GM19467 (cell line): ENCODE measurements around the gene CHIT1.

Source experiments
- ATAC-seq: cut with Tn5 transposase; IDR thresholded peaks from one replicate; pipeline ENCODE4 v1.9.1; 2021; ENCODE audit warnings: mild to moderate bottlenecking, moderate library complexity; ENCODE audit not compliant: unreplicated experiment

The CHIT1 gene

DNA sequence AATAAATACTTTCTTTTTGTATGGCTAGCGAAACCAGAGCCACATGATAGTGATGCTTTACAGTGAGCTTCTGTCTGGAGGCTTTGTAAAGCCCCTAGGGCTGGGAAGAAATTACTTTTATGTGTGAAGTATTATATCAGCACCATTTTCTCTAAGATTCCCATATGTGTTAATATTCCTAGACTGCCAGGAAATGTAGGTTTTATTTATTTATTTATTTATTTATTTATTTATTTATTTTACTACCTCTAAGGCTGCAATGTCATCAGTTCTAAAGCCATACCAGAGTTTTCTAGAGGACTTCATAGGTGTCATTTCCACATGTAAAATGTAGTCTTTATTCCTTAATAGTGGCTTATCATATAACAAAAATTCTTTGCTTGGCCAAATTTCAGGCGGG lies 38.5 kb downstream of the CHIT1 start:
- no peak for ATAC-seq

GRCh38 chr1:203189951-203190352 lies 39.5 kb downstream of the CHIT1 start:
- ATAC-seq, result no peak

- ATAC-seq, result no peak
Measured at GRCh38 chr1:203188686-203189232, 40.7 kb downstream of the CHIT1 start.

GRCh38 chr1:203187689-203188264 lies 41.7 kb downstream of the CHIT1 start:
- no peak for ATAC-seq

- no peak for ATAC-seq
Measured at GRCh38 chr1:203187304-203187685, 42.2 kb downstream of the CHIT1 start.

- no peak for ATAC-seq
Measured at GRCh38 chr1:203186446-203187303, 42.8 kb downstream of the CHIT1 start, which contains the start of gene CHI3L1. Gene CHI3L1 (minus strand): TSS chr1:203186704. CDS start chr1:203186623, 81 bp downstream.

DNA sequence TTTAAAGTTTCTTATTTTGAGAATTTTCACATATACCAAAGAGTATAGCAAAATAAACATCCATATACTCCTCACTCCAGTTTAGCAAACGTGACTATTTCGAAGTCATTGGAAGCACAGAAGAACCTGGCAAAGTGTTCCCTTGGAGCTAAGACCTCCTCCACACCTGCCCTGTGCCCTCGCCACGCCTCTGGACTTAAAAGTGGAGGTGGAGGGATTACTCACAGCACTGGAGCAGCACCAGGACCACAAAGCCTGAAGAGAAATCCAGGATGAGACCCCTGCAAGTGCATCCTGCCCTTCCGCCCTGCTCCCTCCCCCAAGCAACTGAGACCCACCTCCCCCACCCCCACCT lies 43.4 kb downstream of the CHIT1 start:
- ATAC-seq, result no peak

GRCh38 chr1:203185585-203185984 lies 43.9 kb downstream of the CHIT1 start:
- no peak for ATAC-seq

GRCh38 chr1:203185061-203185461 lies 44.4 kb downstream of the CHIT1 start:
- no peak for ATAC-seq

DNA sequence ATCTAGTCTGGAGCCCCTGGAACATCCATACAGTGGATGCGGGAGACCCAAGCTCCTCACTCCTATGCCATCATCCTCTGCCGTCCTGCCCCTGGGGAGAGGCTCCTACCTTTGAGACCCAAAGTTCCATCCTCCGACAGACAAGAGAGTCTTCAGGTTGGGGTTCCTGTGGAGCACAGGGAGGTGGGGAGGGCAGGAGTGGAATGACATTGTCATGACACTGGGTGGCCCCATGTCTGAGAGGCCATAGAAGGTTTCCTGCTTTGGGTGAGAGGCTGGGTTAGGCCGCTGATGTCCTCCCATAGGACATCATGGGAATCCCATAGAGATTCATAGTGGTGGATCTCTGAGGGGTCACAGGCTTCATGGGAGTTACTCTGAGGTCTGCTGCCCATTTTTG lies 45.0 kb downstream of the CHIT1 start:
- ATAC-seq, result no peak

DNA sequence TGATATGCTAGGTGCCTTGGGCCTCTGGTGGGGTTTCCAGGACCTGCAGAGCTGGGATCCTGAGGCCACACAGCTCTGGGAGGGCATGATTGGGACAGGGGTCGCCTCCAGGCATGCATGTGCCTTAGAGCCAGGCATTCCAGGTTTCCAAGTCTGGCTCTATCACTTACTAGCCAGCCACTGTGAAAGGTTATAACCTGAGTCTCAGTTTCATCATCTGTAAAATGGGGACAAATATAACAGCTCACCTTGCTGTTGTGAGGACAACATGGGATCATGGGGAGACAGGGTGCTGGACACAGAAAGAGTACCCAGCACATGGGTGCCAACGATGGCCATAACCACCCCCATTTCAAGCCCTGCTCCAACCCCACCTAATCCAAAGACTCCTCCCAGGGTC lies 45.6 kb downstream of the CHIT1 start:
- ATAC-seq, result no peak

DNA sequence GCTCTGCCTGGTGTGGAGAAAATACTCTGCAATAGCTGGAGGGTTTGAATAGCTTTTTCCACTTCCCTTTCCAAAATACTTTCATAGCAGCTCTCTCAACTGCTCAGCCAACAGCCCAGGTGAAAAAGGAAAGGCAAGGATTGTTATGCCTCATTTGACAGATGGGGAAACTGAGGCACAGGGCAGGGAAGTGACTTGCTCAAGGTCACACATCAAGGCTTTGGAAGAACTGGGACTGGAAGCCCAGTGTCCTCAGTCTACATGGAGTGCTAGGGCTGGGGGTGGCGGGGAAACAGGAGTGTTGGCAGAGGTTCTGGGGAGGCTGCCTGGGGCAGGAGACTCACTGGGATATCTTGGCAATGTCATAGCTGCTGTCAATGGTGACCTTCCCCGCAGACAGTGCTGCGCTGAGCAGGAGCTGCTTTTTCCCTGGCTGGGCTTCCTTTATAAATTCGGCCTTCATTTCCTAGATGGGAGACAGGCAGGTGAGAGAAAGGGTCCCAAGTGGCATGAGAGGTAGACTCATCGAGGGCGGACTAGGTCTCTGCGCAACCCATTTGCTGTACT lies 47.0 kb downstream of the CHIT1 start:
- ATAC-seq, result no peak

DNA sequence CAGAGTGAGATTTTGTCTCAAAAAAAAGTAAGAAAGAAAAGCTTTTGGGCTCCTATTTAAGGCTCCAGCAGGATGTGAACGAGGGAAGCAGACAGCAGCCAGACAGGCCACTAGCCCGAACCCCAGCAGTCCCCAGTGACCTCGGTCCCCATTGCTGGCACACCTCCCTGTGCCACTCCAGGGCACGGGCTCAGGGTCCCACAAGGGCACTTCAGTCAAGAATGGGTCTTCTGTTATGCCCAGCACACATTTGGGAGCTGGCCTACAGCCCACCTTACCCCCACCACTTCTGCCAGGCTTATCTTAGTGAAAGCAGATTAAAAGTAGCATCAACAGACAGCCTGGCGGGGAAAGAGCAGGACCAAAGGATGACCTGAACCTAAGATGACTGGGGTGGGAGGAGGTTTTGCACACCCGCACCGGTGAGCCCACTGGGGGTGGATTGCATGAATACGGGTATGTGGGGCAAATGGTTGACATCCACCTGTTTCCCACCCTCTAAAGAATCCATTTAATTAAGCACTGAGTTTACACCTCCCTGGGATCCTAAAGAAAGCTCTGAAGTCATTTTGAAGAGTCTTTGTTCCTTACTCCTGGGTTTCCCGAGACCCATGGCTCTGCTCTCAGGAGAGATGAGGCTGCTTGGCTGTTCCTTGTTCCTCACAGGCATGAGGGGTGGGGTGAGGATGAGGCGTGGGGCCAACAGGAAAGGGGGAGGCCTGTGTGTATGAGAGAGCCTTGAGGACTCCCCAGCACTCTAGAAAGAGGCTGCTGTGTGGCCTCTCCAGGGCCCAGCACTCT lies 47.7 kb downstream of the CHIT1 start:
- no peak for ATAC-seq

DNA sequence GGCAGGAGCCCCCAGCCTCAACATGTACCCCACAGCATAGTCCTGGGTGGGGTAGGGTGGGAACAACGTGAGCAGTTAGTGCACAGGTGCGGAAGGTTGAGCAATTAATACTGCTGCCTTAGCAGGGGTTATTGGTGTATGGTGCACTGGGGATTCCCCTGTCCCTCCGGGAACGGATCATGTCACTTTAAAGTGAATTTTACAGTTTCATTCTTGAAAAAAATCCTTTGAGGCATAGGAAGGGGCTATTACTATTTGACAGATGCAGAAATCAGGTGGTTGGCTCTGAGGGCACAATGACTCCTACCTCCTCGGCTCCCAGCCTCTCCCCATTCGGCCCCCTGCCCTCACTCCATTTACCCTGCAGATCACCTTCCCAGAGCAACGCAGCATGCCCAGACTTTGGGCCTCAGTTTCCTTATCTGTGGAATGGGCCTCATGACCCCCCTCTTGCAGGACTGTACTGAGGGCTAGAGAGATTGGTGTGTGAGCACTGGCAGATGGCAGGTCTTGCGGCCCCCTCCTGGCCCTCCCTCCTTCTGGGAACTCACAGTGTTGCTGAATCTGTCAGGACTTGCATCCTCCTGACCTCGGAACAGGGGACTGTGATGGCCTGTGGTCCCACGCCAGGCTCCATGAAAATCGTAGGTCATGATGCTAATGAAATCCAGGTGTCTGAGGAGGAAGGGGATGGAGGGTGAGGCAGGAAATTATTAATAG lies 48.7 kb downstream of the CHIT1 start:
- no peak for ATAC-seq

GRCh38 chr1:203179667-203180005 lies 49.8 kb downstream of the CHIT1 start:
- no peak for ATAC-seq

DNA sequence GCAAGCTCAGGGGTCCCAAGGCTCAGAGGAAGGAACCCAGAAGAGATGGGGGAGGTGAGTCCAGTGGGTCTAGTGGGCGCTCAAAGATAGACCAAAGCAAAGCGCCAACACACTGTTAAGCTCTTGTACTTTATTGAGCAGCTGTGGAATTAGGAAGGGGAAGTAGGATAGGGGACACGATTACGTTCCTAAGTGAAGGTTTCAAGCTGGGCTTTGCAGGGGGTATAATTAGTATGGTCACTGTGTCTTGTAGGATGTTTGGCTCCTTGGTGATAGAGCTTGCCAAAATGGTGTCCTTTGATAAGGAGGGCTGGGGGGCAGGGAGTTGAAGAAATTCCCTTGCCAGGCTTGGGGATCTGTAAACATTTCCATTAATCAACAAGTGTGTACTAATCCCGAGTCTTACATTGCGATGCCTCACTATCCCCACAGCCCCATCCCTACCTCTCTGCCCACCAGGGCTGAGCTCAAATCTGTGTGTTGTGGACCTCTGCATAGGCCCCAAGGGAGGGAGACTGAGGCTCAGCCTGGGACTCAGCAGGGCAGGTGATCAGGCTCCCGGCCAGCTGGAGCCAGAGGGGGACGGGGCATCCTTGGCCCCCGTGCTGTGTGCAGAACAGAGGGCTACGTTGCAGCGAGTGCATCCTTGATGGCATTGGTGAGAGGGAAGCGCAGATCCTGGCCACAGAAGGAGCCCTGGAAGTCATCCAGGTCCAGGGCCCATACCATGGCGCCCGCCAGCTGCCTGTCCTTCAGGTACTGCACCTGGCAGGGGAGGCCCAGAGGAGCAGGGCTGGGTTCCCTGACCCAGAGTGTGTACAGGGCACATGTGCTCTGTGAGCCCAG lies 50.4 kb downstream of the CHIT1 start:
- ATAC-seq, result no peak

GRCh38 chr1:203178083-203178482 lies 51.4 kb downstream of the CHIT1 start:
- ATAC-seq, result no peak

DNA sequence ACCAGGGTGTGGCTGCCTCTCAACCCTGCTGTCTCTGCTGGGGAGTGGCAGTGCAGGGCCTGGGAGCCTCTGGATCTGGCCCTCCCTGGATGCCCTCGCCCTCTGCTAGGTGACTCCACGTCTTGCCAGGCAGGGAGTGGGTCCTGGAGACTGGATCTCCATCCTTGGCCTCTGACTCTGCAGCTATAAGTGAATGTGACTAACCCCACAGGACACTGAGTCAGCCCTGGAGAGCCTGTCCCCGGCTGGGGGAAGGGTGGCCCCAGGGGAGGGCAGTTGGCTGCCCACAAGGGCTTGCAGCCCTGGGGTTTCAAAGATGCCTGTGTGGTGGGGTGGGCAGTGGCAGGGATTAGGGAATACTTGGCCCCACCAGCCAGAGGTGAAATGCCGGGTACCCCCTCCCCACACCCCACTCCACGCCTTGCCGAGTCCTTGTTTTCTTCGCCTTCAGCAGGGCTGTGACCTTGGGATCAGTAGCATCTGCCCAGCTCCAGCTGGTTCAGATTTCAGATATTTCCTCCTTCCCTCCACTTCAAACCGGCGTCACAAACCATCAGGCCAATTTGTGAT lies 51.9 kb downstream of the CHIT1 start:
- no peak for ATAC-seq

DNA sequence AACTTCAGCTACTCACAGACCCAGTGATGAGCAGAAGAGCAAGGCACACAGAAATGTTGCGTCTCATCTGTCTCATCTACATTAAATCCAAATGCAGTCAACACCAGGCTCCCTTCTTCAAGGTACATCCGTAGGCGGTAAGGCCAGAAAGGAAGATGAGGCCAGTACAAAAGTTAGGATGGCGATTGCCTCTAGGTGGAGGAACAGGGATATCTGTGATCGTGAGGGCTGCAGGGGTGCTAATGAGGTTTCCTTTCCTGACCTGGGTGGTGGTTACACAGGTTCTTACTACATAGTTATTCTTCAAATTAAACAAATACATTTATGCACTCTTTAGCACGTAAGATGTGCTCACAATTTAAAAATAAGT lies 52.5 kb downstream of the CHIT1 start:
- ATAC-seq, result no peak
